HepG2 (cell line): ENCODE measurements around the gene PRRC2A. TPM values are rescaled to one million over a fixed set of nuclear protein-coding genes. Genes with fewer than 3 reads are reported as not detected.
A peak's percentile ranks its signal among the peaks of the same experiment; 100 is the strongest.

Source experiments
- ATAC-seq: fragments of 200-7000 bp; cut with Tn5 transposase; 3 replicates; pipeline ENCODE4 v1.9.1; 2020; ENCODE audit warnings: mild to moderate bottlenecking, moderate library complexity
- BruUV-seq: library from RNA; stranded (reverse); fragments of 400-500 nt; replicated peaks from 2 replicates; lab custom pipeline; 2021; lab: Mats Ljungman, UMichigan
- CTCF ChIA-PET: fragments of 300-600 bp; formaldehyde crosslinking; extraction: SDS; loops from one replicate; lab custom pipeline; 2021; ENCODE audit warnings: low total read pairs, inconsistent platforms, low intra/inter-chr PET ratio; lab: Yijun Ruan, JAX
- POLR2A ChIA-PET: fragments of 350-600 bp; sonication (Branson Sonifier 250); formaldehyde crosslinking; loops from one replicate; lab custom pipeline; 2020; ENCODE audit warnings: antibody characterized with exemption, inconsistent platforms; lab: Yijun Ruan, JAX
- DNase-seq: peaks from one replicate; pipeline ENCODE4 v3.0.0-alpha.2; 2015; ENCODE audit warnings: low spot score
- FAIRE-seq: peaks from 3 replicates; lab custom pipeline; 2011; peaks lifted over from hg19 to GRCh38; lab: Jason Lieb, UNC
- H2AFZ ChIP-seq: one replicate; pipeline ENCODE4 v1.6.1; 2011; ENCODE audit warnings: low read length, inconsistent platforms
- H3K27ac ChIP-seq: fragments of 300-600 bp; 3 replicates; pipeline ENCODE4 v1.8.0; 2011; ENCODE audit warnings: mixed run types, mild to moderate bottlenecking, mixed read lengths, low read length, inconsistent platforms; ENCODE audit not compliant: insufficient read depth; ENCODE audit errors: extremely low read length
- H3K27me3 ChIP-seq, 2 experiments: fragments of 200-600 bp in 1 of 2; 2 replicates in 1 of 2; 3 replicates in 1 of 2; pipeline versions ENCODE4 v1.6.0 to v1.8.0; 2011; ENCODE audit warnings: low read length in 2 of 2, mild to moderate bottlenecking in 2 of 2, moderate library complexity in 2 of 2, inconsistent platforms in 1 of 2; ENCODE audit not compliant: insufficient read depth in 2 of 2, control insufficient read depth in 1 of 2
- H3K36me3 ChIP-seq, 2 experiments: fragments of 200-600 bp in 1 of 2; replicated peaks in 1 of 2; 2 replicates in 1 of 2; 3 replicates in 1 of 2; pipeline versions ENCODE4 v1.5.1 to v1.8.0; 2011; ENCODE audit warnings: low read length in 2 of 2, inconsistent platforms in 1 of 2; ENCODE audit not compliant: insufficient read depth in 2 of 2, control insufficient read depth in 1 of 2
- H3K4me1 ChIP-seq: 2 replicates; pipeline ENCODE4 v1.5.1; 2012; ENCODE audit warnings: low read length, inconsistent platforms; ENCODE audit not compliant: insufficient read depth
- H3K4me2 ChIP-seq: 2 replicates; pipeline ENCODE4 v1.6.0; 2011; ENCODE audit warnings: low read depth, low read length, inconsistent platforms
- H3K4me3 ChIP-seq, 3 experiments: fragments of 200-600 bp in 1 of 3; sonication (generic), shearing (Covaris generic) in 1 of 3; replicated peaks in 1 of 3; 2 replicates each; pipeline ENCODE4 v1.5.1; 2011 to 2016; ENCODE audit warnings: low read length in 3 of 3, inconsistent platforms in 2 of 3, low read depth in 2 of 3, mild to moderate bottlenecking in 2 of 3, control low read depth in 1 of 3, mixed read lengths in 1 of 3; ENCODE audit not compliant: insufficient read depth in 1 of 3
- H3K79me2 ChIP-seq: one replicate; pipeline ENCODE4 v1.6.1; 2011; ENCODE audit warnings: low read length, inconsistent platforms; ENCODE audit not compliant: insufficient read depth
- H3K9ac ChIP-seq: 2 replicates; pipeline ENCODE4 v1.6.0; 2011; ENCODE audit warnings: mild to moderate bottlenecking, low read depth, low read length, inconsistent platforms; ENCODE audit not compliant: insufficient read depth
- H3K9me3 ChIP-seq: 2 replicates; pipeline ENCODE4 v1.5.1; 2012; ENCODE audit warnings: mild to moderate bottlenecking, low read length
- H4K20me1 ChIP-seq: 2 replicates; pipeline ENCODE4 v1.6.0; 2011; ENCODE audit warnings: inconsistent platforms, mild to moderate bottlenecking, low read length, moderate library complexity; ENCODE audit not compliant: insufficient read depth
- KLF6 ChIP-seq: IDR thresholded peaks from 2 replicates; pipeline ENCODE4 v1.8.0; 2016; ENCODE audit warnings: missing biosample characterization, missing genetic modification reagents
- MBNL3 ChIP-seq: fragments of 250-450 bp; sonication (Bioruptor Pico); conservative IDR thresholded peaks from 2 replicates; pipeline ENCODE4 v1.8.0; 2022; ENCODE audit warnings: mild to moderate bottlenecking, inconsistent platforms
- NFE2 ChIP-seq: sonication (generic); formaldehyde crosslinking; IDR thresholded peaks from 2 replicates; pipeline ENCODE4 v1.4.0; 2020; ENCODE audit warnings: missing genetic modification reagents
- PHF21A ChIP-seq: sonication (generic); formaldehyde crosslinking; IDR thresholded peaks from 2 replicates; pipeline ENCODE4 v1.5.0; 2020; ENCODE audit warnings: mild to moderate bottlenecking, missing genetic modification reagents
- RBM22 ChIP-seq: fragments of 200-400 bp; formaldehyde crosslinking; optimal IDR thresholded peaks from 2 replicates; pipeline ENCODE3; 2017; ENCODE audit warnings: mild to moderate bottlenecking, low read length, moderate library complexity
- SSRP1 ChIP-seq: IDR thresholded peaks from 2 replicates; pipeline ENCODE4 v1.6.1; 2016; ENCODE audit warnings: control low read depth
- STAT6 ChIP-seq: sonication (generic); formaldehyde crosslinking; IDR thresholded peaks from 2 replicates; pipeline ENCODE4 v1.4.0; 2020; ENCODE audit warnings: missing genetic modification reagents, mild to moderate bottlenecking, borderline replicate concordance
- TBX2 ChIP-seq: sonication (generic); formaldehyde crosslinking; IDR thresholded peaks from 2 replicates; pipeline ENCODE4 v1.5.0; 2020; ENCODE audit warnings: missing genetic modification reagents, mild to moderate bottlenecking, borderline replicate concordance
- ZFP1 ChIP-seq: IDR thresholded peaks from 2 replicates; pipeline ENCODE4 v1.6.1; 2016
- ZFP36 ChIP-seq: fragments of 150-350 bp; IDR thresholded peaks from 2 replicates; pipeline ENCODE4 v1.6.1; 2018; ENCODE audit warnings: borderline replicate concordance, low read length, low read depth; ENCODE audit not compliant: partially characterized antibody
- ZNF350 ChIP-seq: sonication (generic); formaldehyde crosslinking; IDR thresholded peaks from 2 replicates; pipeline ENCODE4 v1.4.0; 2020; ENCODE audit warnings: mild to moderate bottlenecking, low read depth, missing genetic modification reagents, borderline replicate concordance
- ZNF552 ChIP-seq: sonication (generic); formaldehyde crosslinking; IDR thresholded peaks from 2 replicates; pipeline ENCODE4 v1.9.0; 2022; ENCODE audit warnings: missing genetic modification reagents, mild to moderate bottlenecking, borderline replicate concordance
- ZNF747 ChIP-seq: sonication (generic); formaldehyde crosslinking; IDR thresholded peaks from 2 replicates; pipeline ENCODE4 v1.8.1; 2023; ENCODE audit warnings: missing genetic modification reagents, mild to moderate bottlenecking, borderline replicate concordance
- ZNF776 ChIP-seq: sonication (generic); formaldehyde crosslinking; IDR thresholded peaks from 2 replicates; pipeline ENCODE4 v1.4.0; 2020; ENCODE audit warnings: mild to moderate bottlenecking, missing genetic modification reagents
- WGBS: methylation state at CpG from one replicate; pipeline ENCODE4 v1.1.6; 2017; ENCODE audit warnings: low lambda C conversion rate; 5-methylcytosine and 5-hydroxymethylcytosine counted together
- in situ Hi-C: cut with HindIII; loops from 2 replicates; pipeline ENCODE4 v1.10.0; 2017; ENCODE audit warnings: low pct_unique_long_range_greater_than_20kb; ENCODE audit not compliant: extremely low pct_ligation_motif_present
- intact Hi-C: fragments of 100-400 bp; cut with micrococcal nuclease; formaldehyde crosslinking; loops from one replicate; pipeline ENCODE4 v1.10.0; 2022; ENCODE audit not compliant: unreplicated experiment
- polyA plus RNA-seq, 8 experiments: library from polyadenylated mRNA; depleted of rRNA in 3 of 8; stranded (reverse) in 7 of 8; unstranded in 1 of 8; fragments of >200 nt; fragmentation: Illumina TruSeq in 4 of 8; extraction: Trizol in 4 of 8; gene quantifications; 2 replicates each; pipeline versions ENCODE4 v1.2.1 to v1.2.3, GENCODE V29; 2011 to 2016; ENCODE audit warnings: low read depth in 4 of 8, missing spikeins in 1 of 8, mixed read lengths in 1 of 8; ENCODE audit not compliant: insufficient read depth in 1 of 8
- total RNA-seq, 5 experiments: library from RNA; depleted of rRNA; stranded (reverse); fragments of >200 nt; fragmentation: Illumina TruSeq; extraction: Trizol; gene quantifications; 2 replicates each; pipeline ENCODE4 v1.2.3, GENCODE V29; 2016; ENCODE audit warnings: low read depth in 1 of 5

Gene PRRC2A
- total and polyA plus RNA-seq, 2 of the 13 experiments (the other 11 are each of a cell fraction or from before 2014, with no cell fraction given), result 38.9 to 47.4 TPM

- peak; percentile 30 for TF ChIP-seq RBM22
- TF ChIP-seq ZNF776 (CRISPR knock-in tag), result no peak
- no peak for TF ChIP-seq ZFP1
- TF ChIP-seq SSRP1 (CRISPR knock-in tag), result no peak
- 97% methylated on average over 6 of the region's 6 CpGs for whole genome bisulfite sequencing
- no peaks in the 10 kb centered on the region for H3K79me2 ChIP-seq
- peaks cover 28% of the 10 kb centered on the region for H3K4me1 ChIP-seq
- in situ Hi-C loops (no loop called here), intact Hi-C loops (no loop called here)
- H3K36me3 ChIP-seq, result peaks cover 66 to 82% of the 10 kb centered on the region in 2 experiments
- no peak overlapping the region for H3K27ac ChIP-seq
- no peak overlapping the region for H2AFZ ChIP-seq
- ChIA-PET CTCF (no interaction called here), POLR2A (interaction anchor here (0.9 to 4.7 kb wide), 6 partner anchors 11 to 24 kb away, joined by 3 to 46 read pairs (median 12); partner anchors contain the start of genes APOM, BAG6, C6orf47 and GPANK1)
- H3K4me3 ChIP-seq, result no peak overlapping the region
- no peaks in the 10 kb centered on the region for H3K9me3 ChIP-seq
- no peak for DNase-seq
- H3K27me3 ChIP-seq, result no peaks in the 10 kb centered on the region
- H3K4me2 ChIP-seq, result no peak overlapping the region
- no peak overlapping the region for H3K9ac ChIP-seq
- TSS peak; percentile 69 for BruUV-seq
- no peak for ATAC-seq
- no peaks in the 10 kb centered on the region; the same call in 1 of the 2 replicates for H4K20me1 ChIP-seq
- no peak for FAIRE-seq
Observed at GRCh38 chr6:31640612-31641011, 20.1 kb downstream of the PRRC2A start.

GRCh38 chr6:31641370-31641769 is 20.9 kb downstream of the PRRC2A start:
- WGBS, result 95% methylated on average over 4 of the region's 4 CpGs
- ATAC-seq (no peak), DNase-seq (no peak), FAIRE-seq (no peak)
- no peaks in the 10 kb centered on the region for H3K9me3 ChIP-seq
- ChIA-PET CTCF (no interaction called here), POLR2A (interaction anchor here (4.7 kb wide), 1 partner anchor 11 kb away, joined by 46 read pairs; the partner anchor contains the start of gene BAG6)
- no peak overlapping the region for H3K4me2 ChIP-seq
- H3K27ac ChIP-seq, result no peak overlapping the region
- no peak overlapping the region for H3K9ac ChIP-seq
- H2AFZ ChIP-seq, result no peak overlapping the region
- no peaks in the 10 kb centered on the region; the same call in 1 of the 2 replicates for H4K20me1 ChIP-seq
- no TSS peak for BruUV-seq
- no peaks in the 10 kb centered on the region for H3K79me2 ChIP-seq
- H3K4me1 ChIP-seq, result peaks cover 28% of the 10 kb centered on the region
- intact Hi-C loops (no loop called here), in situ Hi-C loops (no loop called here)
- no peak overlapping the region for H3K4me3 ChIP-seq
- peaks cover 67 to 82% of the 10 kb centered on the region in 2 experiments for H3K36me3 ChIP-seq
- no peaks in the 10 kb centered on the region for H3K27me3 ChIP-seq
- no peak for TF ChIP-seq ZFP36
- TF ChIP-seq STAT6 (CRISPR knock-in tag), result no peak
- no peak for TF ChIP-seq NFE2 (CRISPR knock-in tag)
- no peak for TF ChIP-seq ZNF350 (CRISPR knock-in tag)
- TF ChIP-seq MBNL3 (CRISPR knock-in tag), result no peak
- no peak for TF ChIP-seq TBX2
- no peak for TF ChIP-seq PHF21A (CRISPR knock-in tag)
- no peak for TF ChIP-seq ZNF747 (CRISPR knock-in tag)
- no peak for TF ChIP-seq KLF6 (CRISPR knock-in tag)
- no peak for TF ChIP-seq ZNF552
